Neural progenitor cell (in vitro differentiated cells): Measurements from ENCODE around the gene CTNNAL1. TPM values are rescaled to one million over a fixed set of nuclear protein-coding genes. Genes with fewer than 3 reads are reported as not detected.

ENCODE experiments used
- DNase-seq: peaks from one replicate; pipeline ENCODE4 v3.0.0-alpha.2; 2016; ENCODE audit warnings: low spot score
- H2AFZ ChIP-seq: fragments of 200-600 bp; sonication (generic); replicated peaks from 2 replicates; pipeline ENCODE4 v1.6.1; 2016; ENCODE audit warnings: antibody characterized with exemption
- H3F3A ChIP-seq: fragments of 200-600 bp; sonication (generic); 2 replicates; pipeline ENCODE4 v1.6.1; 2016; ENCODE audit warnings: antibody characterized with exemption, low read depth
- H3K27ac ChIP-seq: fragments of 200-600 bp; sonication (generic); 2 replicates; pipeline ENCODE4 v1.5.1; 2016; ENCODE audit warnings: mild to moderate bottlenecking
- H3K27me3 ChIP-seq: fragments of 200-600 bp; sonication (generic); 2 replicates; pipeline ENCODE4 v1.6.1; 2016; ENCODE audit warnings: mild to moderate bottlenecking, moderate library complexity
- H3K36me3 ChIP-seq: fragments of 200-600 bp; sonication (generic); 2 replicates; pipeline ENCODE4 v1.5.1; 2016
- H3K4me1 ChIP-seq: fragments of 200-600 bp; sonication (generic); 2 replicates; pipeline ENCODE4 v1.6.1; 2016; ENCODE audit warnings: mixed run types
- H3K4me2 ChIP-seq: fragments of 200-600 bp; sonication (generic); 2 replicates; pipeline ENCODE4 v1.6.1; 2016
- H3K4me3 ChIP-seq: fragments of 200-600 bp; sonication (generic); 2 replicates; pipeline ENCODE4 v1.5.1; 2016
- H3K79me2 ChIP-seq: fragments of 200-600 bp; sonication (generic); 2 replicates; pipeline ENCODE4 v1.6.1; 2016; ENCODE audit warnings: low read depth
- H3K9ac ChIP-seq: fragments of 200-600 bp; sonication (generic); 2 replicates; pipeline ENCODE4 v1.6.1; 2016
- H3K9me3 ChIP-seq: fragments of 200-600 bp; sonication (generic); 2 replicates; pipeline ENCODE4 v1.5.1; 2016; ENCODE audit warnings: low read depth
- H4K20me1 ChIP-seq: fragments of 200-600 bp; sonication (generic); 2 replicates; pipeline ENCODE4 v1.6.1; 2016; ENCODE audit warnings: low read depth
- H3K27ac Mint-ChIP-seq: 3 replicates; pipeline ENCODE4 v1.8.0; 2021; ENCODE audit warnings: mixed read lengths
- H3K27me3 Mint-ChIP-seq: 2 replicates; pipeline ENCODE4 v1.8.0; 2022; ENCODE audit warnings: low read depth, mild to moderate bottlenecking, inconsistent platforms, moderate library complexity, mixed read lengths; ENCODE audit not compliant: insufficient read depth
- H3K36me3 Mint-ChIP-seq: 3 replicates; pipeline ENCODE4 v1.8.0; 2021; ENCODE audit warnings: mixed read lengths
- H3K4me1 Mint-ChIP-seq: 3 replicates; pipeline ENCODE4 v1.8.0; 2021; ENCODE audit warnings: mixed read lengths
- H3K4me3 Mint-ChIP-seq: 3 replicates; pipeline ENCODE4 v1.8.0; 2021; ENCODE audit warnings: mild to moderate bottlenecking, moderate library complexity, mixed read lengths
- H3K9me3 Mint-ChIP-seq: 3 replicates; pipeline ENCODE4 v1.8.0; 2020; ENCODE audit warnings: mixed read lengths
- CTCF ChIP-seq: fragments of 200-600 bp; sonication (generic); IDR thresholded peaks from 2 replicates; pipeline ENCODE4 v1.5.1; 2017; ENCODE audit warnings: antibody characterized with exemption, mild to moderate bottlenecking
- EZH2 ChIP-seq: fragments of 200-600 bp; sonication (generic); IDR thresholded peaks from 2 replicates; pipeline ENCODE4 v1.6.1; 2017; ENCODE audit warnings: antibody characterized with exemption, mild to moderate bottlenecking, moderate library complexity
- EZH2phosphoT487 ChIP-seq: fragments of 200-600 bp; sonication (generic); IDR thresholded peaks from 2 replicates; pipeline ENCODE4 v1.6.1; 2017; ENCODE audit warnings: antibody characterized with exemption
- total RNA-seq: library from RNA; depleted of rRNA; stranded (reverse); fragments of >200 nt; gene quantifications from 2 replicates; pipeline ENCODE4 v1.2.3, GENCODE V29; 2015; ENCODE audit warnings: low replicate concordance

CTNNAL1 gene
- total RNA-seq, 1 donor from 2014 or later: 156 TPM

GRCh38 chr9:109048822-109049221 is 35.5 kb upstream of the CTNNAL1 start:
- no peak overlapping the region for H3K9ac ChIP-seq
- H3K27ac ChIP-seq: no peak overlapping the region
- H4K20me1 ChIP-seq: no peaks in the 10 kb centered on the region
- H3K4me3 Mint-ChIP-seq: no peak overlapping the region
- no peaks in the 10 kb centered on the region for H3F3A ChIP-seq
- no peak overlapping the region for H3K4me3 ChIP-seq
- H3K36me3 Mint-ChIP-seq: peaks cover 32% of the 10 kb centered on the region
- no peaks in the 10 kb centered on the region for H3K9me3 Mint-ChIP-seq
- H3K79me2 ChIP-seq: peaks cover 4% of the 10 kb centered on the region
- H3K4me1 ChIP-seq: no peaks in the 10 kb centered on the region
- H2AFZ ChIP-seq: no peak overlapping the region
- no peaks in the 10 kb centered on the region for H3K4me1 Mint-ChIP-seq
- H3K9me3 ChIP-seq: no peaks in the 10 kb centered on the region
- H3K27me3 Mint-ChIP-seq: peaks cover under 1% of the 10 kb centered on the region
- H3K4me2 ChIP-seq: no peak overlapping the region
- TF ChIP-seq EZH2: no peak
- TF ChIP-seq EZH2phosphoT487: no peak
- TF ChIP-seq CTCF: no peak
- H3K36me3 ChIP-seq: peaks cover 24% of the 10 kb centered on the region
- no peak for DNase-seq
- H3K27me3 ChIP-seq: no peaks in the 10 kb centered on the region
- H3K27ac Mint-ChIP-seq: no peak overlapping the region

GRCh38 chr9:109047259-109047658 is 34.0 kb upstream of the CTNNAL1 start:
- H3K36me3 ChIP-seq: peaks cover 24% of the 10 kb centered on the region
- peaks cover 36% of the 10 kb centered on the region for H3K36me3 Mint-ChIP-seq
- no peak overlapping the region for H3K27ac Mint-ChIP-seq

GRCh38 chr9:109046346-109046745 is 33.0 kb upstream of the CTNNAL1 start:
- H3K9me3 ChIP-seq: no peaks in the 10 kb centered on the region
- H3F3A ChIP-seq: no peaks in the 10 kb centered on the region
- peaks cover 24% of the 10 kb centered on the region for H3K36me3 ChIP-seq
- no peak for DNase-seq
- H3K27ac ChIP-seq: no peak overlapping the region
- no peaks in the 10 kb centered on the region for H3K27me3 ChIP-seq
- Mint-ChIP-seq H3K9me3 (peaks cover 4% of the 10 kb centered on the region), H3K27me3 (no peaks in the 10 kb centered on the region), H3K36me3 (peaks cover 36% of the 10 kb centered on the region), H3K4me3 (no peak overlapping the region), H3K4me1 (no peaks in the 10 kb centered on the region), H3K27ac (no peak overlapping the region)
- H3K9ac ChIP-seq: no peak overlapping the region
- no peak overlapping the region for H2AFZ ChIP-seq
- TF ChIP-seq EZH2 (no peak), CTCF (no peak), EZH2phosphoT487 (no peak)
- no peaks in the 10 kb centered on the region for H3K79me2 ChIP-seq
- no peaks in the 10 kb centered on the region for H3K4me1 ChIP-seq
- H3K4me3 ChIP-seq: no peak overlapping the region
- no peaks in the 10 kb centered on the region for H4K20me1 ChIP-seq
- H3K4me2 ChIP-seq: no peak overlapping the region

More at GRCh38 chr9:109047259-109047658, 34.0 kb upstream of the CTNNAL1 start:
- TF ChIP-seq CTCF: no peak
- TF ChIP-seq EZH2: no peak
- TF ChIP-seq EZH2phosphoT487: no peak
- Histone ChIP-seq H3K27me3 (no peaks in the 10 kb centered on the region), H3K27ac (no peak overlapping the region), H3F3A (no peaks in the 10 kb centered on the region), H3K4me2 (no peak overlapping the region), H2AFZ (no peak overlapping the region), H3K9me3 (no peaks in the 10 kb centered on the region), H3K79me2 (peaks cover 4% of the 10 kb centered on the region), H3K4me1 (no peaks in the 10 kb centered on the region), H4K20me1 (no peaks in the 10 kb centered on the region), H3K4me3 (no peak overlapping the region), H3K9ac (no peak overlapping the region)
- H3K4me3 Mint-ChIP-seq: no peak overlapping the region
- H3K4me1 Mint-ChIP-seq: no peaks in the 10 kb centered on the region
- no peaks in the 10 kb centered on the region for H3K27me3 Mint-ChIP-seq
- DNase-seq: no peak
- peaks cover 3% of the 10 kb centered on the region for H3K9me3 Mint-ChIP-seq
